ENCODE measurements around the gene SBF1. TPM values are rescaled to one million over a fixed set of nuclear protein-coding genes. Genes with fewer than 3 reads are reported as not detected.

The SBF1 gene
- total and polyA plus RNA-seq, 2 of the 13 experiments (the other 11 are each of a cell fraction or from before 2014, with no cell fraction given), result 31.7 to 40.9 TPM

DNA sequence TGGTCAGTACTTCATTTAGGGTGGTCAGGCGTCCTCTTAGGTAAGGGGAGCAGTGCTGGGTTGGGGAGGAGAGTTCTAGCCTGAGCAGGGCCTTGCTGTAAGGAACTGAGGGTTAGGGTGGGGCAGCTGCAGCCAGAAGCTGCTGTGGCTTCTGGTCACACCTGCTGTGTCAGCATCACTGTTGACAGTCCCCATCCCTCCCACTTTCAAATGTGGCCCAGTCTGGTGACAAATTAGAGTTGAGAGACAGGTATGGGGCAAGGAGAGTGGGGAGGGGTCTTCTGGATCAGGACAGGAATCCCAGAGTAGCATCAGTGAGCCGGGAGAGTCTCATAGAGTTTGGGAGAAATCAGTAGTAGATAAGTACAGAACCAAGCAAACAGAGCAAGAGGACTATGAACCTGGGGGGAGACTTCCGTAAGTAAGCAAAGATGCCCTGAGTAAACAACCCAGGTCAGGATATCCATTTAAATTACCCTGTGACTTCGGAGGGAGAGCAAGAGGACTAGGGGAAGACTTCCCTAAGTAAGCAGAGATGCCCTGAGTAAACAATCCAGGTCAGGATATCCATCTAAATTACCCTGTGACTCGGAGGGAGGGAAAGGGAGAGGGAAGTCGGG, 78.0 kb downstream of the SBF1 start (continued):
- TF ChIP-seq, protein P1, sequence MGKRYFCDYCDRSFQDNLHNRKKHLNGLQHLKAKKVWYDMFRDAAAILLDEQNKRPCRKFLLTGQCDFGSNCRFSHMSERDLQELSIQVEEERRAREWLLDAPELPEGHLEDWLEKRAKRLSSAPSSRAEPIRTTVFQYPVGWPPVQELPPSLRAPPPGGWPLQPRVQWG (CRISPR knock-in tag; IDR thresholded peaks at IDR 0.05; ENCODE audit: borderline replicate concordance, low read depth), result no peak
- TF ChIP-seq ZNF224 (CRISPR knock-in tag; IDR thresholded peaks at IDR 0.05) (no peak), ZSCAN20 (CRISPR knock-in tag; IDR thresholded peaks at IDR 0.05; ENCODE audit: borderline replicate concordance) (no peak), ZNF563 (CRISPR knock-in tag; IDR thresholded peaks at IDR 0.05) (no peak), SAFB2 (CRISPR knock-in tag; IDR thresholded peaks at IDR 0.05; ENCODE audit: borderline replicate concordance, low read depth) (no peak), FOXK1 (CRISPR knock-in tag; IDR thresholded peaks at IDR 0.05; ENCODE audit: borderline replicate concordance, low read depth) (peak; percentile 55; the same call in 1 of the 2 replicates)

Other genes with a start within 250 kb of the SBF1 start
- gene TUBGCP6, start 230.0 kb downstream of the SBF1 start, total RNA-seq (2016; rRNA removed; fragmentation: Illumina TruSeq; extraction: Trizol), result 5.8 and 15.7 TPM in 2 replicates
- gene TUBGCP6, start 230.0 kb downstream of the SBF1 start, polyA plus RNA-seq (2011; rRNA removed), result 14.6 and 23.7 TPM in 2 replicates
- gene HDAC10, start 223.8 kb downstream of the SBF1 start, total RNA-seq (2016; rRNA removed; fragmentation: Illumina TruSeq; extraction: Trizol), result 4.0 and 13.9 TPM in 2 replicates
- 14.9 and 19.7 TPM in 2 replicates for gene HDAC10, start 223.8 kb downstream of the SBF1 start, polyA plus RNA-seq (2011; rRNA removed)
- gene MAPK12, start 213.4 kb downstream of the SBF1 start, total RNA-seq (2016; rRNA removed; fragmentation: Illumina TruSeq; extraction: Trizol), result 15.0 and 23.3 TPM in 2 replicates
- gene MAPK12, start 213.4 kb downstream of the SBF1 start, polyA plus RNA-seq (2011; rRNA removed), result 22.2 and 22.8 TPM in 2 replicates
- gene MAPK11, start 204.7 kb downstream of the SBF1 start, total RNA-seq (2016; rRNA removed; fragmentation: Illumina TruSeq; extraction: Trizol), result 0.15 TPM in 1 of 2 replicates, not detected in the other
- 0.17 and 0.46 TPM in 2 replicates for gene MAPK11, start 204.7 kb downstream of the SBF1 start, polyA plus RNA-seq (2011; rRNA removed)
- gene PLXNB2, start 167.4 kb downstream of the SBF1 start, total RNA-seq (2016; rRNA removed; fragmentation: Illumina TruSeq; extraction: Trizol), result 19.3 and 32.6 TPM in 2 replicates
- 68.9 and 79.4 TPM in 2 replicates for gene PLXNB2, start 167.4 kb downstream of the SBF1 start, polyA plus RNA-seq (2011; rRNA removed)
- gene DENND6B, start 148.0 kb downstream of the SBF1 start, total RNA-seq (2016; rRNA removed; fragmentation: Illumina TruSeq; extraction: Trizol), result 0.84 and 0.95 TPM in 2 replicates
- 3.8 and 4.2 TPM in 2 replicates for gene DENND6B, start 148.0 kb downstream of the SBF1 start, polyA plus RNA-seq (2011; rRNA removed)
- 36.1 and 55.0 TPM in 2 replicates for gene PPP6R2, start 131.7 kb downstream of the SBF1 start, total RNA-seq (2016; rRNA removed; fragmentation: Illumina TruSeq; extraction: Trizol)
- 102 and 112 TPM in 2 replicates for gene PPP6R2, start 131.7 kb downstream of the SBF1 start, polyA plus RNA-seq (2011; rRNA removed)
- gene ADM2, start 6.5 kb upstream of the SBF1 start, total RNA-seq (2016; rRNA removed; fragmentation: Illumina TruSeq; extraction: Trizol), result 0.76 and 1.2 TPM in 2 replicates
- 3.0 and 4.0 TPM in 2 replicates for gene ADM2, start 6.5 kb upstream of the SBF1 start, polyA plus RNA-seq (2011; rRNA removed)
- gene MIOX, start 11.8 kb upstream of the SBF1 start, total RNA-seq (2016; rRNA removed; fragmentation: Illumina TruSeq; extraction: Trizol), result 1.2 and 1.5 TPM in 2 replicates
- gene MIOX, start 11.8 kb upstream of the SBF1 start, polyA plus RNA-seq (2011; rRNA removed), result 2.9 and 5.0 TPM in 2 replicates
- 10.2 and 30.6 TPM in 2 replicates for gene LMF2, start 32.7 kb upstream of the SBF1 start, total RNA-seq (2016; rRNA removed; fragmentation: Illumina TruSeq; extraction: Trizol)
- gene LMF2, start 32.7 kb upstream of the SBF1 start, polyA plus RNA-seq (2011; rRNA removed), result 23.3 and 37.9 TPM in 2 replicates
- gene NCAPH2, start 33.2 kb upstream of the SBF1 start, total RNA-seq (2016; rRNA removed; fragmentation: Illumina TruSeq; extraction: Trizol), result 44.1 and 64.4 TPM in 2 replicates
- gene NCAPH2, start 33.2 kb upstream of the SBF1 start, polyA plus RNA-seq (2011; rRNA removed), result 27.6 and 28.1 TPM in 2 replicates
- 2.1 and 3.7 TPM in 2 replicates for gene SCO2, start 50.6 kb upstream of the SBF1 start, total RNA-seq (2016; rRNA removed; fragmentation: Illumina TruSeq; extraction: Trizol)
- 0.32 and 0.85 TPM in 2 replicates for gene SCO2, start 50.6 kb upstream of the SBF1 start, polyA plus RNA-seq (2011; rRNA removed)
- gene TYMP, start 55.0 kb upstream of the SBF1 start, total RNA-seq (2016; rRNA removed; fragmentation: Illumina TruSeq; extraction: Trizol), result 2.3 and 3.9 TPM in 2 replicates
- 4.3 and 7.5 TPM in 2 replicates for gene TYMP, start 55.0 kb upstream of the SBF1 start, polyA plus RNA-seq (2011; rRNA removed)
- gene KLHDC7B, start 70.9 kb upstream of the SBF1 start, total RNA-seq (2016; rRNA removed; fragmentation: Illumina TruSeq; extraction: Trizol), result not detected in 2 replicates
- 0.11 and 0.17 TPM in 2 replicates for gene KLHDC7B, start 70.9 kb upstream of the SBF1 start, polyA plus RNA-seq (2011; rRNA removed)
- gene SYCE3, start 87.9 kb upstream of the SBF1 start, total RNA-seq (2016; rRNA removed; fragmentation: Illumina TruSeq; extraction: Trizol), result not detected in 2 replicates
- gene SYCE3, start 87.9 kb upstream of the SBF1 start, polyA plus RNA-seq (2011; rRNA removed), result 0.29 TPM in 1 of 2 replicates, not detected in the other
- 2.3 and 9.2 TPM in 2 replicates for gene CPT1B, start 103.4 kb upstream of the SBF1 start, total RNA-seq (2016; rRNA removed; fragmentation: Illumina TruSeq; extraction: Trizol)
- gene CPT1B, start 103.4 kb upstream of the SBF1 start, polyA plus RNA-seq (2011; rRNA removed), result 19.5 and 26.5 TPM in 2 replicates
- gene CHKB, start 107.8 kb upstream of the SBF1 start, total RNA-seq (2016; rRNA removed; fragmentation: Illumina TruSeq; extraction: Trizol), result 9.9 and 24.5 TPM in 2 replicates
- gene CHKB, start 107.8 kb upstream of the SBF1 start, polyA plus RNA-seq (2011; rRNA removed), result 42.7 and 43.1 TPM in 2 replicates
- 2.1 and 2.6 TPM in 2 replicates for gene MAPK8IP2, start 125.8 kb upstream of the SBF1 start, total RNA-seq (2016; rRNA removed; fragmentation: Illumina TruSeq; extraction: Trizol)
- 1.3 and 2.2 TPM in 2 replicates for gene MAPK8IP2, start 125.8 kb upstream of the SBF1 start, polyA plus RNA-seq (2011; rRNA removed)
- 3.8 and 9.0 TPM in 2 replicates for gene ARSA, start 153.1 kb upstream of the SBF1 start, total RNA-seq (2016; rRNA removed; fragmentation: Illumina TruSeq; extraction: Trizol)
- 11.5 and 19.0 TPM in 2 replicates for gene ARSA, start 153.1 kb upstream of the SBF1 start, polyA plus RNA-seq (2011; rRNA removed)
- 1.9 and 2.9 TPM in 2 replicates for gene SHANK3, start 197.8 kb upstream of the SBF1 start, total RNA-seq (2016; rRNA removed; fragmentation: Illumina TruSeq; extraction: Trizol)
- gene SHANK3, start 197.8 kb upstream of the SBF1 start, polyA plus RNA-seq (2011; rRNA removed), result 4.6 and 6.5 TPM in 2 replicates

Measured in HepG2 (cell line).